Kasumi-1 (cell line): ENCODE results near the gene CAMKV.
"Not testable (repeated sequence)": the region's sequence is repeated elsewhere in the genome, so short reads cannot be mapped to it uniquely, and the experiment has no call there.

ENCODE experiments used
- DNase-seq, 2 experiments: peaks; one replicate each; lab custom pipeline; 2025; lab: John Stamatoyannopoulos, UW

The CAMKV gene

GRCh38 chr3:49869525-49870126 is at the start of gene CAMKV:
Gene CAMKV, minus strand, starts transcription at chr3:49869906. Its CDS starts 7,518 bp downstream, at chr3:49862388.
- no peak for DNase-seq

GRCh38 chr3:49917806-49918590 is 48.3 kb upstream of the CAMKV start:
- DNase-seq: not testable (repeated sequence)

GRCh38 chr3:49916686-49917085 is 47.0 kb upstream of the CAMKV start:
- no peak for DNase-seq

GRCh38 chr3:49914906-49915305 is 45.2 kb upstream of the CAMKV start:
- DNase-seq: no peak

- DNase-seq: no peak
These were observed 43.2 kb upstream of the CAMKV start for GRCh38 chr3:49912881-49913281.

- no peak for DNase-seq
These were observed 41.9 kb upstream of the CAMKV start for GRCh38 chr3:49911611-49912010.

- no peak for DNase-seq
These were observed 41.4 kb upstream of the CAMKV start for GRCh38 chr3:49911124-49911420.

GRCh38 chr3:49910409-49911123 is 40.9 kb upstream of the CAMKV start:
- no peak for DNase-seq

GRCh38 chr3:49908373-49909199 is 38.9 kb upstream of the CAMKV start:
- DNase-seq: no peak

GRCh38 chr3:49906073-49906743 is 36.5 kb upstream of the CAMKV start:
- peak; percentile 66 to 73 for DNase-seq

GRCh38 chr3:49904448-49904847 is 34.7 kb upstream of the CAMKV start:
- DNase-seq: not testable (repeated sequence)

- no peak for DNase-seq
These were observed 34.0 kb upstream of the CAMKV start, which contains the start of gene MST1R for GRCh38 chr3:49903451-49904424. Gene MST1R, minus strand, starts transcription at chr3:49903873. Its CDS starts 264 bp downstream, at chr3:49903609.

- no peak for DNase-seq
These were observed 33.0 kb upstream of the CAMKV start for GRCh38 chr3:49902511-49903345.

- no peak for DNase-seq
These were observed 31.9 kb upstream of the CAMKV start for GRCh38 chr3:49901366-49902339.

GRCh38 chr3:49900491-49901153 is 30.9 kb upstream of the CAMKV start:
- no peak for DNase-seq

- DNase-seq: peak; percentile 48 to 60
These were observed 30.1 kb upstream of the CAMKV start for GRCh38 chr3:49899815-49900214.

GRCh38 chr3:49898991-49899390 is 29.3 kb upstream of the CAMKV start:
- no peak for DNase-seq

GRCh38 chr3:49896345-49896744 is 26.6 kb upstream of the CAMKV start:
- no peak for DNase-seq
